GM18868 (cell line): Measurements from ENCODE around the gene MAN1A1.

ENCODE experiments used
- ATAC-seq: cut with Tn5 transposase; IDR thresholded peaks from one replicate; pipeline ENCODE4 v1.9.1; 2021; ENCODE audit warnings: mild to moderate bottlenecking, moderate library complexity; ENCODE audit not compliant: unreplicated experiment

The MAN1A1 gene

DNA sequence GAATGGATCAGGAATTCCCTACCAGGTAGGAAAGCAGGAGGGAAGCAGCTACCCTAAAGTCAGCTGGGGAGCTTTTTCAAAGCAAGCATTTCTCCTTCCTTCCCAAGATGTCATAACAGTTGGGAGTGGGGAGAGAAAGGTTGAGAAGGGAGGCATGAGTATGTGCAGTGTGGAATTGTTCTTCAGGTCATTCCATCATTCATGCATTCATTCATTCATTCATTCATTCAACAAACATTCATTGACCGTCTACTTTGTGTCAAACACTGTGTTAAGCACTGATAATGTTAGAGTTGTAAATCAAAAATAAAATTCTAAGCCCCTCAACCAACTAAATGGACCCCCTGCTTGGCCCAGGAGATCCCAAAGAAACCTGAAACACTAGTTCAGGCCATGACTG lies 221.9 kb downstream of the MAN1A1 start:
- no peak for ATAC-seq
